Thymus (tissue), 2 donors: ENCODE data around the gene CD209. TPM values are rescaled to one million over a fixed set of nuclear protein-coding genes. Genes with fewer than 3 reads are reported as not detected.

ENCODE experiments used
- polyA plus RNA-seq: library from polyadenylated mRNA; stranded (reverse); fragments of 200-250 nt; gene quantifications from one replicate; pipeline ENCODE4 v1.2.3, GENCODE V29; 2013
- total RNA-seq: library from RNA; stranded (reverse); fragments of 120-200 nt; gene quantifications from one replicate; pipeline ENCODE4 v1.2.4, GENCODE V29; 2013
- donor health status: healthy.

Gene CD209
- total and polyA plus RNA-seq, 2 donors, result 3.4 to 8.5 TPM

Other genes with a start within 250 kb of the CD209 start
- 7.1 TPM for gene ZNF358, start 231.4 kb downstream of the CD209 start, total RNA-seq
- gene ZNF358, start 231.4 kb downstream of the CD209 start, polyA plus RNA-seq, result 23.5 TPM
- gene MCOLN1, start 224.9 kb downstream of the CD209 start, total RNA-seq, result 2.8 TPM
- gene MCOLN1, start 224.9 kb downstream of the CD209 start, polyA plus RNA-seq, result 41.0 TPM
- 17.3 TPM for gene PNPLA6, start 211.8 kb downstream of the CD209 start, total RNA-seq
- 75.3 TPM for gene PNPLA6, start 211.8 kb downstream of the CD209 start, polyA plus RNA-seq
- gene CAMSAP3, start 151.7 kb downstream of the CD209 start, total RNA-seq, result 1.3 TPM
- 2.5 TPM for gene CAMSAP3, start 151.7 kb downstream of the CD209 start, polyA plus RNA-seq
- gene XAB2, start 118.0 kb downstream of the CD209 start, total RNA-seq, result 29.2 TPM
- gene XAB2, start 118.0 kb downstream of the CD209 start, polyA plus RNA-seq, result 60.6 TPM
- 143 TPM for gene PET100, start 117.7 kb downstream of the CD209 start, total RNA-seq
- 216 TPM for gene PET100, start 117.7 kb downstream of the CD209 start, polyA plus RNA-seq
- 1.9 TPM for gene PCP2, start 113.8 kb downstream of the CD209 start, total RNA-seq
- 9.4 TPM for gene PCP2, start 113.8 kb downstream of the CD209 start, polyA plus RNA-seq
- gene STXBP2, start 110.4 kb downstream of the CD209 start, total RNA-seq, result 45.3 TPM
- gene STXBP2, start 110.4 kb downstream of the CD209 start, polyA plus RNA-seq, result 140 TPM
- gene RETN, start 78.5 kb downstream of the CD209 start, total RNA-seq, result 9.5 TPM
- 33.1 TPM for gene RETN, start 78.5 kb downstream of the CD209 start, polyA plus RNA-seq
- 0.28 TPM for gene MCEMP1, start 70.4 kb downstream of the CD209 start, total RNA-seq
- gene MCEMP1, start 70.4 kb downstream of the CD209 start, polyA plus RNA-seq, result 1.6 TPM
- 108 TPM for gene TRAPPC5, start 66.7 kb downstream of the CD209 start, total RNA-seq
- 59.5 TPM for gene TRAPPC5, start 66.7 kb downstream of the CD209 start, polyA plus RNA-seq
- gene FCER2, start 45.4 kb downstream of the CD209 start, total RNA-seq, result 3.1 TPM
- 14.4 TPM for gene FCER2, start 45.4 kb downstream of the CD209 start, polyA plus RNA-seq
- gene CLEC4G, start 15.4 kb downstream of the CD209 start, total RNA-seq, result 0.52 TPM
- gene CLEC4G, start 15.4 kb downstream of the CD209 start, polyA plus RNA-seq, result 3.2 TPM
- gene CLEC4M, start 15.7 kb upstream of the CD209 start, total RNA-seq, result 0.19 TPM
- gene CLEC4M, start 15.7 kb upstream of the CD209 start, polyA plus RNA-seq, result 0.50 TPM
- gene EVI5L, start 82.7 kb upstream of the CD209 start, total RNA-seq, result 4.9 TPM
- gene EVI5L, start 82.7 kb upstream of the CD209 start, polyA plus RNA-seq, result 7.6 TPM
- 0.09 TPM for gene PRR36, start 126.9 kb upstream of the CD209 start, total RNA-seq
- 0.16 TPM for gene PRR36, start 126.9 kb upstream of the CD209 start, polyA plus RNA-seq
- gene LRRC8E, start 141.0 kb upstream of the CD209 start, total RNA-seq, result 0.05 TPM
- gene LRRC8E, start 141.0 kb upstream of the CD209 start, polyA plus RNA-seq, result 0.27 TPM
- 8.0 TPM for gene MAP2K7, start 156.3 kb upstream of the CD209 start, total RNA-seq
- 45.4 TPM for gene MAP2K7, start 156.3 kb upstream of the CD209 start, polyA plus RNA-seq
- 0.19 TPM for gene TGFBR3L, start 167.3 kb upstream of the CD209 start, total RNA-seq
- 0.05 TPM for gene TGFBR3L, start 167.3 kb upstream of the CD209 start, polyA plus RNA-seq
- gene SNAPC2, start 172.8 kb upstream of the CD209 start, total RNA-seq, result 6.4 TPM
- gene SNAPC2, start 172.8 kb upstream of the CD209 start, polyA plus RNA-seq, result 16.0 TPM
- gene CTXN1, start 178.6 kb upstream of the CD209 start, total RNA-seq, result 0.33 TPM
- gene CTXN1, start 178.6 kb upstream of the CD209 start, polyA plus RNA-seq, result 0.82 TPM
- 28.1 TPM for gene TIMM44, start 196.1 kb upstream of the CD209 start, total RNA-seq
- gene TIMM44, start 196.1 kb upstream of the CD209 start, polyA plus RNA-seq, result 41.8 TPM